GM12878 (cell line): ENCODE results near the gene FYTTD1. TPM values are rescaled to one million over a fixed set of nuclear protein-coding genes. Genes with fewer than 3 reads are reported as not detected.

Source experiments
- ATAC-seq: fragments of 200-7000 bp; cut with Tn5 transposase; 3 replicates; pipeline ENCODE4 v1.9.1; 2020; ENCODE audit warnings: mild to moderate bottlenecking, moderate library complexity
- BruUV-seq: library from RNA; stranded (reverse); fragments of 400-500 nt; replicated peaks from 2 replicates; lab custom pipeline; 2021; lab: Mats Ljungman, UMichigan
- CTCF ChIA-PET: fragments of 300-600 bp; sonication (Branson Sonifier 250); formaldehyde crosslinking; extraction: SDS; loops from one replicate; lab custom pipeline; 2021; ENCODE audit warnings: inconsistent platforms; lab: Yijun Ruan, JAX
- POLR2A ChIA-PET: fragments of 350-600 bp; formaldehyde crosslinking; extraction: SDS; loops from one replicate; lab custom pipeline; 2021; ENCODE audit warnings: inconsistent platforms; lab: Charles Lee
- RAD21 ChIA-PET: fragments of 300-600 bp; sonication (Branson Sonifier 250); formaldehyde crosslinking; loops from one replicate; lab custom pipeline; 2023; ENCODE audit warnings: antibody characterized with exemption; ENCODE audit not compliant: unreplicated experiment; lab: Charles Lee
- SMC1A ChIA-PET: fragments of 300-600 bp; sonication (Branson Sonifier 250); formaldehyde crosslinking; loops from one replicate; lab custom pipeline; 2023; ENCODE audit not compliant: unreplicated experiment, uncharacterized antibody; lab: Charles Lee
- DNase-seq: peaks from one replicate; pipeline ENCODE4 v3.0.0-alpha.2; 2011; ENCODE audit warnings: low read depth, low spot score
- FAIRE-seq: peaks from 3 replicates; lab custom pipeline; 2011; peaks lifted over from hg19 to GRCh38; lab: Jason Lieb, UNC
- H2AFZ ChIP-seq: 2 replicates; pipeline ENCODE4 v1.6.0; 2011; ENCODE audit warnings: low read depth, low read length, control low read depth; ENCODE audit not compliant: control insufficient read depth
- H3K27ac ChIP-seq: 2 replicates; pipeline ENCODE4 v1.5.1; 2011; ENCODE audit warnings: control low read depth; ENCODE audit not compliant: control insufficient read depth, insufficient read depth
- H3K27me3 ChIP-seq, 2 experiments: replicated peaks in 1 of 2; 2 replicates each; pipeline versions ENCODE4 v1.6.0 to v1.6.1; 2011; ENCODE audit warnings: low read length in 1 of 2; ENCODE audit not compliant: control insufficient read depth in 2 of 2, insufficient read depth in 2 of 2
- H3K36me3 ChIP-seq, 2 experiments: 2 replicates each; pipeline ENCODE4 v1.5.1; 2011; ENCODE audit warnings: low read length in 1 of 2; ENCODE audit not compliant: control insufficient read depth in 2 of 2, insufficient read depth in 2 of 2
- H3K4me1 ChIP-seq: 2 replicates; pipeline ENCODE4 v1.6.1; 2011; ENCODE audit warnings: mild to moderate bottlenecking, low read length, moderate library complexity, mixed read lengths; ENCODE audit not compliant: control insufficient read depth, insufficient read depth
- H3K4me2 ChIP-seq: 2 replicates; pipeline ENCODE4 v1.6.0; 2011; ENCODE audit warnings: control low read depth; ENCODE audit not compliant: control insufficient read depth, insufficient read depth
- H3K4me3 ChIP-seq: fragments of 200-600 bp; sonication (generic); 2 replicates; pipeline ENCODE4 v1.5.1; 2016
- H3K79me2 ChIP-seq: 2 replicates; pipeline ENCODE4 v1.6.0; 2011; ENCODE audit warnings: low read length; ENCODE audit not compliant: control insufficient read depth, insufficient read depth
- H3K9ac ChIP-seq: 2 replicates; pipeline ENCODE4 v1.8.0; 2011; ENCODE audit warnings: low read length, control low read depth, mixed read lengths; ENCODE audit not compliant: control insufficient read depth, insufficient read depth
- H3K9me3 ChIP-seq: replicated peaks from 3 replicates; pipeline ENCODE4 v1.5.1; 2011; ENCODE audit warnings: mild to moderate bottlenecking, low read length; ENCODE audit not compliant: control insufficient read depth, insufficient read depth
- H4K20me1 ChIP-seq: 2 replicates; pipeline ENCODE4 v1.6.0; 2011; ENCODE audit not compliant: control insufficient read depth, insufficient read depth
- CHD1 ChIP-seq: IDR thresholded peaks from 2 replicates; pipeline ENCODE4 v1.6.1; 2012; ENCODE audit warnings: low read depth, low read length, improper control_type of control experiment
- CREM ChIP-seq: IDR thresholded peaks from 2 replicates; pipeline ENCODE4 v1.6.1; 2014; ENCODE audit warnings: antibody characterized with exemption, low read depth
- EED ChIP-seq: sonication (generic); IDR thresholded peaks from 2 replicates; pipeline ENCODE4 v1.6.1; 2016; ENCODE audit warnings: antibody characterized with exemption, low read depth
- ESRRA ChIP-seq: IDR thresholded peaks from 2 replicates; pipeline ENCODE4 v1.6.1; 2012; ENCODE audit warnings: mild to moderate bottlenecking, low read length, improper control_type of control experiment
- HDAC2 ChIP-seq: fragments of 200-600 bp; sonication (generic); IDR thresholded peaks from 2 replicates; pipeline ENCODE4 v1.6.1; 2017
- HDGF ChIP-seq: fragments of 450-650 bp; IDR thresholded peaks from 2 replicates; pipeline ENCODE4 v1.6.1; 2016; ENCODE audit warnings: antibody characterized with exemption
- HSF1 ChIP-seq: fragments of 150-350 bp; IDR thresholded peaks from 2 replicates; pipeline ENCODE4 v1.6.1; 2014; ENCODE audit warnings: mild to moderate bottlenecking, low read depth, low read length
- JUNB ChIP-seq: IDR thresholded peaks from 2 replicates; pipeline ENCODE4 v1.6.1; 2016; ENCODE audit warnings: antibody characterized with exemption, mild to moderate bottlenecking
- NFIC ChIP-seq: IDR thresholded peaks from 2 replicates; pipeline ENCODE4 v1.6.1; 2012; ENCODE audit warnings: low read depth, mild to moderate bottlenecking, inconsistent platforms, low read length, moderate library complexity
- POU2F2 ChIP-seq: IDR thresholded peaks from 3 replicates; pipeline ENCODE4 v1.6.1; 2011; ENCODE audit warnings: low read depth, mild to moderate bottlenecking, low read length, borderline replicate concordance
- RELA ChIP-seq: fragments of 450-650 bp; IDR thresholded peaks from 2 replicates; pipeline ENCODE4 v1.8.0; 2014; ENCODE audit warnings: borderline replicate concordance; ENCODE audit not compliant: partially characterized antibody
- RUNX3 ChIP-seq: IDR thresholded peaks from 2 replicates; pipeline ENCODE4 v1.6.1; 2012; ENCODE audit warnings: low read length, inconsistent platforms
- WGBS: methylation state at CpG from one replicate; pipeline ENCODE4 v1.1.6; 2016; ENCODE audit warnings: low lambda C conversion rate; ENCODE audit not compliant: insufficient replicate concordance, insufficient coverage; ENCODE audit errors: missing lambda C conversion rate; 5-methylcytosine and 5-hydroxymethylcytosine counted together
- in situ Hi-C: fragments of 300-500 bp; cut with MboI; formaldehyde crosslinking; loops from 9 replicates; pipeline ENCODE4 v1.14.3; 2018; ENCODE audit warnings: mixed read lengths
- intact Hi-C: fragments of 100-400 bp; cut with micrococcal nuclease; formaldehyde crosslinking; loops from one replicate; pipeline ENCODE4 v1.14.2; 2022; ENCODE audit not compliant: unreplicated experiment
- polyA plus RNA-seq, 11 experiments: library from polyadenylated mRNA; depleted of rRNA in 4 of 11; unstranded in 6 of 11; stranded (reverse) in 5 of 11; fragments of >200 nt; fragmentation: Nextera tagmentation in 4 of 11; fragmentation: Illumina TruSeq in 1 of 11; extraction: Ambion mirVana in 4 of 11; extraction: Trizol in 1 of 11; gene quantifications; 1 replicate in 1 of 11; 2 replicates in 10 of 11; pipeline versions ENCODE4 v1.2.1 to v1.2.3, GENCODE V29; 2011 to 2016; ENCODE audit warnings: inconsistent platforms in 2 of 11, missing spikeins in 2 of 11, low read depth in 1 of 11
- total RNA-seq, 4 experiments: library from RNA; depleted of rRNA in 3 of 4; stranded (reverse); fragments of >200 nt in 3 of 4; fragmentation: Illumina TruSeq in 1 of 4; extraction: Trizol in 1 of 4; gene quantifications; 2 replicates each; pipeline versions ENCODE4 v1.2.1 to v1.2.3, GENCODE V29; 2013 to 2021
- TF ChIP-seq, protein P1 (sequence below): IDR thresholded peaks from 2 replicates; pipeline ENCODE4 v1.6.1; 2012; ENCODE audit warnings: low read length, inconsistent platforms

The FYTTD1 gene
- total and polyA plus RNA-seq, 10 of the 15 experiments (the other 5 are each of a cell fraction or from before 2014, with no cell fraction given) = 25.5 to 101 (median 59.4) TPM

DNA sequence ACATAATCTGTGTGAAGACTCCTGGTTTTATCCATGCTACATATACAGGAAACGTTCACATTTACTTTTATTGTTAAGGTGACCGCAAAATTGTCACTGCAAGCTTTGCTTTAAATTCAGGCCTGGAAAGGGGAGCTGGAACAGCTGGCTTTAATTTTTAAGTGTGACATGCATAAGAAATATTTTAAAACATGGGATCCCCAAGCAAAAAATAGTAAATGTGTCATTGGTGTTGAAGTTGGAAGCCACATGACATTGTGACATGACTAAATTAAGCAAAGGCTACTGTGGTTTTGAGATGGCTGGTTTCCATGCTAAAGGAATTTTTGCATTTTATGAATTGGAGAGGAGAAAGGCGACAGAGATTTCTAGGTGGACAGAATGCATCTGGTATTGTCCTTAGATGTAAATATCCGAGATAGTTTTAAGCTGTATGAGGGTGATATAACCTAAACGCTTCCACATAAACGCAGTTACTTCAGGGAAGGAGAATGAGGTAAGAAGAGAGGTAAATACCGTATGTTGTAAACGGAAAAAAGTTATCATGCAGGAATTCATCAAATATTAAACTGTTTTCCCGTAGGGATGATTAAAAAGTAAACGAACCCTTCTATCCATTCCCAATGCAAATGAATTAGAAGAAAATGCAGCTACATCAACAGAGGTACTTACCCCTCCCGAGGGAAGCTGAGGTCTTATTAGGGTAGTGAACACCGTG, 927 bp upstream of the FYTTD1 start:
- H3K9me3 ChIP-seq = no peaks in the 10 kb centered on the region
- in situ Hi-C loops = no loop called here
- H3K4me3 ChIP-seq = peak overlapping the region; percentile 82
- peak overlapping the region; percentile 68 for H3K27ac ChIP-seq
- peak overlapping the region; percentile 94 for H3K9ac ChIP-seq
- CTCF ChIA-PET = interaction anchor here (0.7 to 1.5 kb wide), 17 partner anchors 8 to 109 kb away, joined by 3 to 10 read pairs (median 3); partner anchors contain the start of gene LRCH3
- SMC1A ChIA-PET = interaction anchor here (0.6 to 2.0 kb wide), 15 partner anchors 11 to 77 kb away, joined by 3 to 15 read pairs (median 5); partner anchors contain the start of gene RUBCN
- RAD21 ChIA-PET = interaction anchor here (0.8 to 1.5 kb wide), 9 partner anchors 13 to 150 kb away, joined by 3 to 9 read pairs (median 3); no protein-coding TSS in a partner anchor
- POLR2A ChIA-PET = interaction anchor here (0.5 to 1.2 kb wide), 9 partner anchors 10 to 71 kb away, joined by 3 to 8 read pairs (median 4); no protein-coding TSS in a partner anchor
- peaks cover 3% of the 10 kb centered on the region for H4K20me1 ChIP-seq
- H3K79me2 ChIP-seq = peaks cover 44% of the 10 kb centered on the region
- DNase-seq (no peak), ATAC-seq (no peak), FAIRE-seq (no peak)
- H3K36me3 ChIP-seq = no peaks in the 10 kb centered on the region
- WGBS = 13% methylated on average over 12 of the region's 12 CpGs
- H3K4me2 ChIP-seq = peak overlapping the region; percentile 99
- TF ChIP-seq HDAC2 (no peak), RUNX3 (peak; percentile 61), EED (peak; percentile 27; the same call in 1 of the 2 replicates), JUNB (0 out of 2 replicates have a peak, but pooled peaks have one; percentile 6)
- BruUV-seq = TSS peak; percentile 74
- H3K27me3 ChIP-seq = no peaks in the 10 kb centered on the region
- peak overlapping the region; percentile 93 for H2AFZ ChIP-seq
- H3K4me1 ChIP-seq = peaks cover 19% of the 10 kb centered on the region
- intact Hi-C loops = loop anchor here (1.0 kb wide), 2 partner anchors 11 to 54 kb away; no protein-coding TSS in a partner anchor

DNA sequence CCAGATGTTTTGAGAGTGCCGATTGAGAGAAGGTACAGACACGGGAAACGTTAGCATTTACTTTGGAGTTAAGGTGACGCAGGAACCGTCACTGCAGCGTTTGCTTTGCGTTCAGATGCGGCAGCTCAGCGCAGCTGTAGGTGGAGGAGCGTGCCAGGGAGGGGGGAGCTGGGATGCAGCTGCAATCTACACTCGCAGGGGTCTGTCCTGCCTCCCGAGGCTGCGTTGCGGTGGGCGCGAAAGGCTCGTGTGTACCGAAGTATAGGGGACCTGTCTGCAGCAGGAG, 425 bp upstream of the FYTTD1 start:
- WGBS = under 1% methylated on average over 18 of the region's 18 CpGs
- Histone ChIP-seq H3K27me3 (no peaks in the 10 kb centered on the region), H3K4me2 (peak overlapping the region; percentile 99), H2AFZ (peak overlapping the region; percentile 93), H3K9ac (peak overlapping the region; percentile 94), H3K9me3 (no peaks in the 10 kb centered on the region), H3K27ac (peak overlapping the region; percentile 68), H3K4me3 (peak overlapping the region; percentile 82), H3K4me1 (peaks cover 19% of the 10 kb centered on the region), H3K79me2 (peaks cover 49% of the 10 kb centered on the region), H4K20me1 (peaks cover 3% of the 10 kb centered on the region), H3K36me3 (no peaks in the 10 kb centered on the region)
- CTCF ChIA-PET = interaction anchor here (0.9 to 1.5 kb wide), 14 partner anchors 9 to 108 kb away, joined by 3 to 10 read pairs (median 3); partner anchors contain the start of gene LRCH3
- POLR2A ChIA-PET = interaction anchor here (0.5 to 1.2 kb wide), 9 partner anchors 10 to 70 kb away, joined by 3 to 8 read pairs (median 4); no protein-coding TSS in a partner anchor
- SMC1A ChIA-PET = interaction anchor here (0.8 to 2.0 kb wide), 12 partner anchors 11 to 53 kb away, joined by 3 to 15 read pairs (median 5); partner anchors contain the start of gene RUBCN
- RAD21 ChIA-PET = interaction anchor here (0.8 to 1.5 kb wide), 9 partner anchors 14 to 150 kb away, joined by 3 to 9 read pairs (median 3); no protein-coding TSS in a partner anchor
- no peak for DNase-seq
- in situ Hi-C loops = no loop called here
- BruUV-seq = no TSS peak
- peak; percentile 50 for ATAC-seq
- peak; percentile 44 for FAIRE-seq
- intact Hi-C loops = loop anchor here (1.0 kb wide), 2 partner anchors 12 to 53 kb away; no protein-coding TSS in a partner anchor
- TF ChIP-seq RUNX3 (peak; percentile 25; the same call in 1 of the 2 replicates), HDGF (peak; percentile 17; the same call in 1 of the 2 replicates), HSF1 (no peak), CHD1 (no peak), RELA (no peak), POU2F2 (no peak), ESRRA (0 out of 2 replicates have a peak, but pooled peaks have one; percentile 10), NFIC (no peak), CREM (peak; percentile 76)
- TF ChIP-seq, protein P1, sequence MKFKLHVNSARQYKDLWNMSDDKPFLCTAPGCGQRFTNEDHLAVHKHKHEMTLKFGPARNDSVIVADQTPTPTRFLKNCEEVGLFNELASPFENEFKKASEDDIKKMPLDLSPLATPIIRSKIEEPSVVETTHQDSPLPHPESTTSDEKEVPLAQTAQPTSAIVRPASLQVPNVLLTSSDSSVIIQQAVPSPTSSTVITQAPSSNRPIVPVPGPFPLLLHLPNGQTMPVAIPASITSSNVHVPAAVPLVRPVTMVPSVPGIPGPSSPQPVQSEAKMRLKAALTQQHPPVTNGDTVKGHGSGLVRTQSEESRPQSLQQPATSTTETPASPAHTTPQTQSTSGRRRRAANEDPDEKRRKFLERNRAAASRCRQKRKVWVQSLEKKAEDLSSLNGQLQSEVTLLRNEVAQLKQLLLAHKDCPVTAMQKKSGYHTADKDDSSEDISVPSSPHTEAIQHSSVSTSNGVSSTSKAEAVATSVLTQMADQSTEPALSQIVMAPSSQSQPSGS = no peak
